NT2/D1 (cell line): Measurements from ENCODE around the gene S1PR4.
"Not testable (repeated sequence)": the region's sequence is repeated elsewhere in the genome, so short reads cannot be mapped to it uniquely, and the experiment has no call there.

ENCODE experiments used
- DNase-seq: peaks from one replicate; pipeline ENCODE4 v3.0.0-alpha.2; 2011; ENCODE audit warnings: low read depth, low spot score
- H3K27me3 ChIP-seq: 2 replicates; pipeline ENCODE4 v1.6.0; 2011; ENCODE audit warnings: mild to moderate bottlenecking; ENCODE audit not compliant: insufficient read length, insufficient read depth
- H3K36me3 ChIP-seq: 2 replicates; pipeline ENCODE4 v1.6.1; 2011; ENCODE audit warnings: mild to moderate bottlenecking, low read length, mixed read lengths; ENCODE audit not compliant: insufficient read depth, insufficient read length
- H3K4me1 ChIP-seq: 2 replicates; pipeline ENCODE4 v1.5.1; 2011; ENCODE audit not compliant: insufficient read depth, insufficient read length
- H3K4me3 ChIP-seq: 2 replicates; pipeline ENCODE4 v1.5.1; 2011; ENCODE audit warnings: low read depth; ENCODE audit not compliant: insufficient read length
- H3K9ac ChIP-seq: 2 replicates; pipeline ENCODE4 v1.6.0; 2011; ENCODE audit warnings: low read depth; ENCODE audit not compliant: insufficient read length
- H3K9me3 ChIP-seq: 2 replicates; pipeline ENCODE4 v1.5.1; 2011; ENCODE audit warnings: mild to moderate bottlenecking, low read length; ENCODE audit not compliant: insufficient read depth
- SUZ12 ChIP-seq: IDR thresholded peaks from 2 replicates; pipeline ENCODE4 v1.6.1; 2011; ENCODE audit not compliant: insufficient read length, insufficient read depth; ENCODE audit errors: extremely low read depth
- YY1 ChIP-seq: IDR thresholded peaks from 2 replicates; pipeline ENCODE4 v1.6.1; 2011; ENCODE audit not compliant: insufficient read length, insufficient read depth
- ZNF274 ChIP-seq: IDR thresholded peaks from 2 replicates; pipeline ENCODE4 v1.6.1; 2011; ENCODE audit warnings: mild to moderate bottlenecking, low read depth, low read length

S1PR4 gene

DNA sequence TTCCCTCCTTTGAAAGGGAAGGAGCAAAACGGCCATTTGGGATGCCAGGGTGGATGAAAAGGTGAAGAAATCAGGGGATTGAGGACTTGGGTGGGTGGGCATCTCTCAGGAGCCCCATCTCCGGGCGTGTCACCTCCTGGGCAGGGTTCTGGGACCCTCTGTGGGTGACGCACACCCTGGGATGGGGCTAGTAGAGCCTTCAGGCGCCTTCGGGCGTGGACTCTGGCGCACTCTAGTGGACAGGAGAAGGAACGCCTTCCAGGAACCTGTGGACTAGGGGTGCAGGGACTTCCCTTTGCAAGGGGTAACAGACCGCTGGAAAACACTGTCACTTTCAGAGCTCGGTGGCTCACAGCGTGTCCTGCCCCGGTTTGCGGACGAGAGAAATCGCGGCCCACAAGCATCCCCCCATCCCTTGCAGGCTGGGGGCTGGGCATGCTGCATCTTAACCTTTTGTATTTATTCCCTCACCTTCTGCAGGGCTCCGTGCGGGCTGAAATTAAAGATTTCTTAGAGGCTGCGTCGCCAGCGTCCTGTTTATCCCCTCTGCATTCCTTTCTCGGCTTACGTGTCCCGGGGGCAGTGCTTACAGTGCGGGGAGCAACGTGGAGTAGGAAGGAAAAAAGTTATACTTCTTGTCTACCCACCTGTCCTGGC, 15.2 kb upstream of the S1PR4 start:
- Histone ChIP-seq H3K36me3 (no peaks in the 10 kb centered on the region), H3K4me3 (peak overlapping the region; percentile 36), H3K27me3 (peaks cover 9% of the 10 kb centered on the region), H3K9me3 (no peaks in the 10 kb centered on the region), H3K4me1 (peaks cover 4% of the 10 kb centered on the region), H3K9ac (peak overlapping the region; percentile 32)
- TF ChIP-seq SUZ12, result no peak
- TF ChIP-seq ZNF274, result no peak
- no peak for TF ChIP-seq YY1
- peak; percentile 70 for DNase-seq

DNA sequence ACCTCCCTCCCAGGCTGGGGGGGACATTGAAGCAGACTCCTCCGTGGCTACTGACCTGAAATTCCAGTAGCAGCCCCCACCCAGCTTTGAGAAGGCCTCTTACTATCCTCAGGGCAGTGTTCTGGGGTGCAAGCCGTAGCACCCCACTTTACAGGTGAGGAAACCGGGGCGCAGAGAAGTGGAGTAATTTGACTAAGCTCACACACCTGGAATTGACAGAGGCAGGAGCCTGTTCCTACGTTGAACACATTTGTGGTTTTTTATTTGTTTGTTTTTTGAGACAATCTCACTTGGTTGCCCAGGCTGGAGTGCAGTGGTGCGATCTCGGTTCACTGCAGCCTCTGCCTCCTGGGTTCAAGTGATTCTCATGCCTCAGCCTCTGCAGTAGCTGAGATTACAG, 14.6 kb upstream of the S1PR4 start:
- DNase-seq, result no peak
- H3K9me3 ChIP-seq, result no peaks in the 10 kb centered on the region
- H3K9ac ChIP-seq, result no peak overlapping the region
- H3K36me3 ChIP-seq, result no peaks in the 10 kb centered on the region
- H3K4me3 ChIP-seq, result no peak overlapping the region
- peaks cover 4% of the 10 kb centered on the region for H3K4me1 ChIP-seq
- H3K27me3 ChIP-seq, result peaks cover 9% of the 10 kb centered on the region
- TF ChIP-seq SUZ12 (no peak), YY1 (no peak), ZNF274 (no peak)

DNA sequence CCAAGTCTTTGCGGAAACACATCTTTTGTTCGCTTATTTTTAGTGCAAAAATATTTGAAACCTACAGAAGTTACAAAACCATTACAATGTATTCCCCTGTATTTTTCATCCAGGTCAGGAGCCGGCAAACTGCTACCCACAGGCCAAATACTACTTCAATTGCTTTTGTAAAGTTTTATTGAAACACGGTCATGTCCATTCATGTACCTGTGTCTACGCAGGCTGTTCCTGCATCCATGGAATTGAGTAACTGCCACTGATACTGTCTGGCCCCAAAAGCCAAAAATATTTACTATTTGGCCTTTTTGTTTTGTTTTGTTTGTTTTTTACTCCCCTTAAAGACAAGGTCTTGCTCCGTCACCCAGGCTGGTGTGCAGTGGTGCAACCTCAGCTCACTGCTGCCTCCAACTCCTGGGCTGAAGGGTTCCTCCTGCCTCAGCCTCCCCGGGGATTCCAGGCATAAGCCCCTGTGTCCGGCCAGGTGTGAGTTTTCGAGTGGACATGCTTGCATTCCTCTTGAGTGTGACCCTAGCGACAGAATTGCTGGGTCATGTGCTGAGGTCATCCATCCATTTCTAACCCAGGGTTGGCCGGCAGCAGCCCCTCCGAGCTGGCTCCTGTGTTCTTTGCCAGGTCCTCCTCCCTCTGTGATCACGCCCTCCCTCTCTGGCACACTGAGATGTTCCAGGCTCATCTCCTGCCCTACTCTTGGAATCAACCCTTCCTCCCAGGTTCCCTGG, 10.9 kb upstream of the S1PR4 start:
- no peak overlapping the region for H3K9ac ChIP-seq
- peaks cover 4% of the 10 kb centered on the region for H3K4me1 ChIP-seq
- H3K36me3 ChIP-seq, result no peaks in the 10 kb centered on the region
- H3K9me3 ChIP-seq, result no peaks in the 10 kb centered on the region
- DNase-seq, result no peak
- H3K27me3 ChIP-seq, result peaks cover 9% of the 10 kb centered on the region
- no peak overlapping the region for H3K4me3 ChIP-seq
- TF ChIP-seq SUZ12 (no peak), YY1 (no peak), ZNF274 (no peak)

DNA sequence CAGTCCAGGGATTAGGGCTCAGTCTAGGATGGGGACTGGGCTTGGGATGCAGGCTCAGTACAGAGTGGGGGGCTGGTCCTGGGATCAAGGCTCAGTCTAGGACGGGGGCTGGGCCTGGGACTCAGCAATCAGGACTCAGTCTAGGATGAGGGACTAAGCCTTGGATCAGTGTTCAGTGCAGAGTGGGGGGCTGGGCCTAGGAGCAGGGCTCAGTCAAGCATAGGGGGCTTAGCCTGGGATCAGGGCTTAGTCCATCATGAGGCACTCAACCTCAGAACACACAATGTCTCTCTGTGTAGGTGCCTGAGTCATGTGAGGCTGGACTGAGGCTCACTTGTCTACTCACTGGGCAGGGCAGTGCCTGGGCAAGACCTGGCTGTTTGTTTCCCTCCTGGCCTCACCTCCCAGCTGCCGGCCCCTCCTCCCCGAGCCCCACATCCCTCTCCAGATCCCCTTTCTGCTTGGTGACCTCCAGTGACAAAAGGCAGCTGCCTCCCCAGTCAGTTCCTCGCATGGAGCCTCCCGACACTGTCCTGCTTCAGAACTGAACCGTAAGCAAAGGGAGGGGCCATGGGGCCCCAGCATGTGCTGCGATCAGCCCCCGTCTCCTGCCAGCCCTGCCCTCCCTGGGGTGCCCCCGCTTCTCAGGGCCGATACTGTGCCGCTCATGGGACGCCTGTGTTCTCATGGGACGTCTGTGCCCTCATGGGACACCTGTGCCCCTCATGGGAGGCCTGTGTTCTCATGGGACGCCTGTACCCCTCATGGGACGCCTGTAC, 6.5 kb upstream of the S1PR4 start:
- TF ChIP-seq SUZ12, result no peak
- no peak for TF ChIP-seq ZNF274
- no peak for TF ChIP-seq YY1
- no peak for DNase-seq
- H3K4me1 ChIP-seq, result peaks cover 4% of the 10 kb centered on the region

DNA sequence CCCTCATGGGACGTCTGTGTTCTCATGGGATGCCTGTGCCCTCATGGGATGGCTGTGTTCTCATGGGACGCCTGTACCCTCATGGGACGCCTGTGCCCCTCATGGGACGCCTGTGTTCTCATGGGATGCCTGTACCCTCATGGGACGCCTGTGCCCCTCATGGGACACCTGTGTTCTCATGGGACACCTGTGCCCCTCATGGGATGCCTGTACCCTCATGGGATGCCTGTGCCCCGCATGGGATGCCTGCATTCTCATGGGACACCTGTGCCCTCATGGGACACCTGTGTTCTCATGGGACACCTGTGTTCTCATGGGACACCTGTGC, 5.9 kb upstream of the S1PR4 start:
- not testable (repeated sequence) for H3K4me1 ChIP-seq, H3K27me3 ChIP-seq, H3K4me3 ChIP-seq, H3K9me3 ChIP-seq, H3K36me3 ChIP-seq, DNase-seq, H3K9ac ChIP-seq

More for the DNA sequence above, 6.5 kb upstream of the S1PR4 start:
- Histone ChIP-seq H3K9me3 (no peaks in the 10 kb centered on the region), H3K4me3 (no peak overlapping the region), H3K27me3 (no peaks in the 10 kb centered on the region), H3K9ac (no peak overlapping the region), H3K36me3 (no peaks in the 10 kb centered on the region)

DNA sequence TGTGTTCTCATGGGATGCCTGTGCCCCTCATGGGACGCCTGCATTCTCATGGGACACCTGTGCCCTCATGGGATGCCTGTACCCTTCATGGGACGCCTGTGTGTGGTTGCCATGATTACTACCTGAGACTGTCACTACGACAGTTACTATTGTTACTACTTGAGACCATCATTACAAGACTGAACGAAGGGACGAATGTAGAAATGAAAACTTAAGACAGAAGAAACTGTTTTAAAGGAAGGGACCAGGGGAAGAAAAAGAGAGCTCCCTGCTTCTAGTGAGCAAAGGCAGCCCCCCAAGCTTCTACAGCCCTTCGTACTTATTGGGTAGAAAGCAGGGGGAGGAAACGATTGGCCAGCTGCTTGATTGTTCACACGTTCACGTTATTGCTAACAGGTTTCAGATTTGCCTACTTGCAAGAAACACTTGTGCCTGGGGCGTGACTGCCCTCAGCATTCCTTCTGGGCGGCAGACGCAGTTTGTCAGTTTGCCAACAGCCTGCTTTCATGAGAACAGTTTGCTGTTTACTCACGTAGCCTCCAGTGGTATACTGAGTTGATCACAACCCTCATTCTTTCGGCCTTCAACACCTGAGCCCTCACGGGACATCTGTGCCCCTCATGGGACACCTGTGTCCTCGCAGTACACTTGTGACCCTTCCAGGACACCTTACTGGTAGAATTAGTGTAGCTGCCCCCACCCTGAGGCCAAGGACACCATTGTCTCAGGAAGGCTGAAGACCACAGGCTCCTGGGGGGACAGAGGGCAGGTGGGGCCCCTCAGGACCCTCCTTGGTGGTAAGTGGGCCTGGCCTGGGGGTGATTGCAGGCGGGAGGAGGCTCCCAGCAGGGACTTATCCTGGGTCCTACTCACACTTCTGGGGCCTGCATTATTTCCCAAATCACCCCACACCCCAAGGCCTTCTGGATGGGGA, 2.5 kb upstream of the S1PR4 start:
- no peak for TF ChIP-seq SUZ12
- no peak for TF ChIP-seq YY1
- TF ChIP-seq ZNF274, result no peak
- peaks cover 8% of the 10 kb centered on the region for H3K4me1 ChIP-seq
- no peak overlapping the region for H3K4me3 ChIP-seq
- DNase-seq, result no peak
- no peaks in the 10 kb centered on the region for H3K9me3 ChIP-seq
- H3K9ac ChIP-seq, result no peak overlapping the region
- H3K36me3 ChIP-seq, result no peaks in the 10 kb centered on the region
- no peaks in the 10 kb centered on the region for H3K27me3 ChIP-seq
